ENCODE measurements around the gene PCNP. TPM values are rescaled to one million over a fixed set of nuclear protein-coding genes. Genes with fewer than 3 reads are reported as not detected.
A peak's percentile ranks its signal among the peaks of the same experiment; 100 is the strongest.

PCNP gene
- total RNA-seq, 1 donor from 2014 or later, result 50.8 TPM

DNA sequence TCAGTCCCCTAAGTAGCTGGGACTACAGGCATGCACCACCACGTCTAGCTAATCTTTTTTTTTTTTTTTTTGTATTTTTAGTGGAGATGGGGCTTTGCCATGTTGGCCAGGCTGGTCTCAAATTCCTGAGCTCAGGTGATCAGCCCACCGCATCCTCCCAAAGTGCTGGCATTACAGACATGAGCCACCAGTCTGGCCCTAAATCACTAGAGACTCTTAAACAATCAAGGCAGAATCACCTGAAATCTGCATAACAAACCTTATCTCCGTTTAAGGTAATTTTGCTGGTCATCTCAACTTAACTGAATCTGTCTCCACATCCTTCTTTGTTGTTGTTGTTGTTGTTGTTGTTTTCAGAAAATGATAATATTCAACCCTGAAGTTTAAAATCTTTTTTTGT is 17.9 kb upstream of the PCNP start:
- no peak overlapping the region for H3K4me3 ChIP-seq
- no peak for DNase-seq (ENCODE audit: low spot score in 2 of 2)
- H3K36me3 ChIP-seq, result no peaks in the 10 kb centered on the region
- no peaks in the 10 kb centered on the region for H3K27me3 ChIP-seq
- H3K4me1 ChIP-seq, result no peaks in the 10 kb centered on the region
- no peaks in the 10 kb centered on the region for H3K9me3 ChIP-seq
- TF ChIP-seq, protein P1, sequence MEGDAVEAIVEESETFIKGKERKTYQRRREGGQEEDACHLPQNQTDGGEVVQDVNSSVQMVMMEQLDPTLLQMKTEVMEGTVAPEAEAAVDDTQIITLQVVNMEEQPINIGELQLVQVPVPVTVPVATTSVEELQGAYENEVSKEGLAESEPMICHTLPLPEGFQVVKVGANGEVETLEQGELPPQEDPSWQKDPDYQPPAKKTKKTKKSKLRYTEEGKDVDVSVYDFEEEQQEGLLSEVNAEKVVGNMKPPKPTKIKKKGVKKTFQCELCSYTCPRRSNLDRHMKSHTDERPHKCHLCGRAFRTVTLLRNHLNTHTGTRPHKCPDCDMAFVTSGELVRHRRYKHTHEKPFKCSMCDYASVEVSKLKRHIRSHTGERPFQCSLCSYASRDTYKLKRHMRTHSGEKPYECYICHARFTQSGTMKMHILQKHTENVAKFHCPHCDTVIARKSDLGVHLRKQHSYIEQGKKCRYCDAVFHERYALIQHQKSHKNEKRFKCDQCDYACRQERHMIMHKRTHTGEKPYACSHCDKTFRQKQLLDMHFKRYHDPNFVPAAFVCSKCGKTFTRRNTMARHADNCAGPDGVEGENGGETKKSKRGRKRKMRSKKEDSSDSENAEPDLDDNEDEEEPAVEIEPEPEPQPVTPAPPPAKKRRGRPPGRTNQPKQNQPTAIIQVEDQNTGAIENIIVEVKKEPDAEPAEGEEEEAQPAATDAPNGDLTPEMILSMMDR (IDR thresholded peaks at IDR 0.05), result no peak
- H3K27ac ChIP-seq, result no peak overlapping the region
- intact Hi-C loops (cut with DNase I), result no loop called here

DNA sequence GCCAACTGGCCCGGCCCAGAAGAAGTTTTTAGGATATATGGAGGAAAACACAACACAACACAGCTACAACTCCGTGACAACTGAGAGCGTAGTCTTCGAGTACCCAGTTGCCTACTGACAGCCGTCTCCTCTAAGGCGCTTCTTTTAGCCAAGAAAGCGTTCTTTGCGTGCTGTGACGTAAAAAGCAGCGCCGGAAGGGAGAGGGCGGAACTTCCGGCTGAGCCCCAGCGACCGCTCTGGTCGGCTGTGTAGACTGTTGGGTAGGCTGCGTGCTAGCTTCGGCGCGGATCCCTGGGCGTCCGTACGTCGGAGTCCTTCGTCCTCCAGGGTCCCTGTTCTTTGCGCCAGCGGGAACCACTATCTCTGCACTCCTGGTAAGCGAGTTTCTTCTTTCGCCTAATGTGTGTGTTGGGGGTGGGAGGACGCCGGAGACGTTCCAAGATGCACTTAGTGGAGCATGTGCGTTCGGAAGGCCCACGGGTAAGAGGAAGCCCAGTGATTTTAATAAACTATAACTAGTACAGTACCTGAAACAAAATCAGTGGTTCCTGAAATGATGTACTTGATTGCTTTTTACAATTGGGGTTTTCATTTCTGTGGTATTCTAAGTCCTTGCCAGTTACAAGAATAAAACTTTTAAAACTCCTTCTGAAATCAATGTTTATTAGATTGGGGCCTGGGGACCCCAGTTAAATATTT is 12.2 kb upstream of the PCNP start, which contains the start of gene TRMT10C:
TRMT10C (plus strand) TSS at position 239 of the 699 bp plus-strand sequence. CDS start 2,914 bp downstream, outside the sequence.
- Histone ChIP-seq H3K27ac (peak within 1 kb of the TSS; percentile 89 to 92), H3K27me3 (no peaks in the 10 kb centered on the region), H3K4me3 (peak within 1 kb of the TSS; percentile 84 to 94), H3K36me3 (peaks cover 9 to 22% of the 10 kb centered on the region in 2 donors), H3K9me3 (no peaks in the 10 kb centered on the region), H3K4me1 (peaks cover 0 to 10% of the 10 kb centered on the region in 2 donors)
- TF ChIP-seq, protein P1 (IDR thresholded peaks at IDR 0.05), result no peak
- intact Hi-C loops (cut with DNase I), result loop anchor here (1.0 to 2.0 kb wide), 2 partner anchors 13 to 49 kb away; partner anchors contain the start of genes PCNP and SENP7
- DNase-seq (ENCODE audit: low spot score in 2 of 2), result peak; percentile 60 to 95

DNA sequence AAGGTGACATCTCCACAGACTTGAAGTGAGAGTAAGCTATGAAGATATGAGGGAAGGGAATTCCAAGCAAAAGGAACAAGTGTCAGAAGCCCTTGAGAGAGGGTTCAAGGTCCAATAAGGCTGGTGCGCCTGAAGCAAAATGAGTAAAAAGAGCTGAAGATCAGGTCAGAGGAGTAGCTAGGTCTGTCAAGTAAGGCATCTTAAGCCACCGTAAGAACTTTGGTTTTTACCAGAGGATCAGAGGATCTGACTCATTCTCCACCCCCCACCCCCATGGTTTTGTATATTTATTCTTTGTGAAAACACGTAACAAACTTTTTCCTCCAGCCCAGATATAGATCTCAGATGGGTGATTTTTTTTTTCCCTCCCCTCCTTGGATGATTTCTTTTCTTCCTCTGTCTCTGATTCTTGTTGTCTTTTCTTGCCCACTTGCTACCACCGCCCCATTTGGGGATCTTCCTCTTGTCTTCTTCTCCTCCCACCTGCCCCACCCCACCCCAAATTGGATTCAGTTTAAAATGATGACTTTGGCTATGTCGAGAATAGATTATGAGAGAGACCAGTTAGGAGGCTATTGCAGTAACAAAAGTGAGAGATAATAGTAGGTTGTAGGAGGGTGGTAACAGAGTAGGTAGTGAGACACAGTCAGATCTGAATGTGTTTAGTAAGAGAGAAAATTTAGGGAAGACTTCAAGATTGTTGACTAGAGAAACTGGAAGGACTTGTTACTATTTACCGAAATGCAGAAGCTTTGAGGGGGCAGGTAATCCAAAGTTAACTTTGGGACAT is 6.3 kb upstream of the PCNP start:
- Histone ChIP-seq H3K27me3 (no peaks in the 10 kb centered on the region), H3K36me3 (peaks cover 9 to 29% of the 10 kb centered on the region in 2 donors), H3K4me3 (no peak overlapping the region), H3K9me3 (no peaks in the 10 kb centered on the region), H3K27ac (no peak overlapping the region), H3K4me1 (peaks cover 0 to 8% of the 10 kb centered on the region in 2 donors)
- intact Hi-C loops (cut with DNase I), result no loop called here
- TF ChIP-seq, protein P1 (IDR thresholded peaks at IDR 0.05), result no peak
- no peak for DNase-seq (ENCODE audit: low spot score in 2 of 2)

DNA sequence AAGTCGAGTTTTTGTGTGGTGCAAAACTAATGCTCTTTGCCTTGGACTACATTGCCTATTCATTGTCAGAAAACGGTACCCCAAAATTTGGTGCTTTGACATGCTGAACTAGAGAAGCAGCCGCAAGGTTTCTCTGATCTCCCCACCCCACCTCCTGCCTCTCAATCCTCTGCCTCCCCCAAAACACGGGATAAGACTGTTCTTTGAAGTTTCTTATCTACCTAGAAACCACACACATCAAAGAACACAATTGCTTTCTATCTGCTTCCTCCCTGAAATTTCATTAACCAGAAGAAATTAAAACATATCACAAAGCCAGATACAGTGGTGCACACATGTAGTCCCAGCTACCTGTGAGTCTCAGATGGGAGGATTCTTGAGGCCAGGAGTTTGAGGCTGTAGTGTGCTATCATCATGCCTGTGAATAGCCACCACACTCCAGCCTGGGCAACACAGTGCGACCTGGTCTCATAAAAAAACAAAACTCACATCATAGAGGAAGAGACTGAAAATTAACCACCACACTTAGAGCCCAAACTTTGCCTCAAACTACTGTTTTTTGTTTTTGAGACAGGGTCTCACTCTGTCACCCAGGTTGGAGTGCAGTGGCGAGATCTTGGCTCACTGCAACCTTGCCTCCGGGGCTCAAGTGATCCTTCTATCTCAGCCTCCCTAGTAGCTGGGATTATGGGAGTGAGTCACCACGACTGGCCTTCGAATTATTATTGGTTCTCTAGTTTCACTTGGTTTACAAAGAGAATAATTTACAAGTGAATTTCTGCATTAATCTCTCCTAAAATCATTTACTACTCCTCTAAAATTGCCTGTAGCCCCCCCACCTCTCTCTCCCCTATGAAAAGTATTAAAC is 2.7 kb upstream of the PCNP start:
- Histone ChIP-seq H3K27ac (no peak overlapping the region), H3K9me3 (no peaks in the 10 kb centered on the region), H3K4me3 (no peak overlapping the region), H3K27me3 (no peaks in the 10 kb centered on the region), H3K4me1 (peaks cover 7% of the 10 kb centered on the region in 2 donors), H3K36me3 (peaks cover 6 to 11% of the 10 kb centered on the region in 2 donors)
- intact Hi-C loops (cut with DNase I), result loop anchor here (5.0 kb wide), 2 partner anchors 1079 to 1169 kb away; partner anchors contain the start of genes LNP1, TMEM45A and TOMM70
- TF ChIP-seq, protein P1 (IDR thresholded peaks at IDR 0.05), result no peak
- DNase-seq (ENCODE audit: low spot score in 2 of 2), result no peak

All from ascending aorta (tissue), 2 donors.